ENCODE results near the gene PDE4D. TPM values are rescaled to one million over a fixed set of nuclear protein-coding genes. Genes with fewer than 3 reads are reported as not detected.

The PDE4D gene
- total RNA-seq, 1 experiment from 2014 or later = 2.1 TPM

GRCh38 chr5:59279979-59280378, 613.5 kb downstream of the PDE4D start:
- H2BK20ac ChIP-seq (ENCODE audit: low read depth, low read length, poor library complexity, severe bottlenecking) = no peak overlapping the region
- no peak for DNase-seq

More at GRCh38 chr5:59279979-59280378, 613.5 kb downstream of the PDE4D start:
- no peak overlapping the region for H2BK120ac ChIP-seq (ENCODE audit: low read depth, low read length, poor library complexity, severe bottlenecking)
- no peaks in the 10 kb centered on the region for H3K27me3 ChIP-seq (ENCODE audit: insufficient read depth, low read length)
- no peak overlapping the region for H3T11ph ChIP-seq (ENCODE audit: low read length)
- no peak overlapping the region for H2BK12ac ChIP-seq (ENCODE audit: insufficient read length, low read depth, low read length)
- Mint-ChIP-seq H3K36me3 (ENCODE audit: insufficient read depth in 1 of 3, low read depth in 3 of 3) (no peaks in the 10 kb centered on the region), H3K4me3 (no peak overlapping the region), H3K27me3 (ENCODE audit: low read depth) (peaks cover 5% of the 10 kb centered on the region), H3K9me3 (no peaks in the 10 kb centered on the region), H3K4me1 (peaks cover 10 to 14% of the 10 kb centered on the region in 2 experiments), H3K27ac (no peak overlapping the region)
- no peak overlapping the region for H3K23ac ChIP-seq (ENCODE audit: insufficient read length, low read depth, low read length)
- H3K14ac ChIP-seq (ENCODE audit: insufficient read depth, low read length) = no peak overlapping the region
- peaks cover 6% of the 10 kb centered on the region for H3K23me2 ChIP-seq (ENCODE audit: insufficient read length, low read depth, low read length, poor library complexity, severe bottlenecking)
- WGBS (ENCODE audit: extremely low coverage, insufficient read length, low lambda C conversion rate) = no CpG with 5 or more reads among the region's 2 CpGs
- H4K91ac ChIP-seq (ENCODE audit: insufficient read length, low read depth, low read length) = no peak overlapping the region
- no peaks in the 10 kb centered on the region for H3K79me2 ChIP-seq (ENCODE audit: insufficient read depth, low read length)
- no peak overlapping the region for H2BK15ac ChIP-seq (ENCODE audit: low read depth, low read length)
- H3K18ac ChIP-seq (ENCODE audit: insufficient read length, low read depth, low read length) = no peak overlapping the region
- no peak overlapping the region for H3K27ac ChIP-seq (ENCODE audit: insufficient read length, low read depth, low read length)
- H2BK5ac ChIP-seq (ENCODE audit: insufficient read length, low read length) = no peak overlapping the region
- H4K20me1 ChIP-seq (ENCODE audit: control insufficient read depth, insufficient read depth, insufficient read length) = no peaks in the 10 kb centered on the region
- H2AK5ac ChIP-seq (ENCODE audit: insufficient read length, low read length) = no peak overlapping the region
- H3K56ac ChIP-seq (ENCODE audit: insufficient read length, low read depth, low read length) = no peak overlapping the region
- no peaks in the 10 kb centered on the region for H3K4me1 ChIP-seq (ENCODE audit: insufficient read depth, low read length)
- no peaks in the 10 kb centered on the region for H3K79me1 ChIP-seq (ENCODE audit: insufficient read depth, low read depth, low read length, poor library complexity, severe bottlenecking)
- TF ChIP-seq, protein P1, sequence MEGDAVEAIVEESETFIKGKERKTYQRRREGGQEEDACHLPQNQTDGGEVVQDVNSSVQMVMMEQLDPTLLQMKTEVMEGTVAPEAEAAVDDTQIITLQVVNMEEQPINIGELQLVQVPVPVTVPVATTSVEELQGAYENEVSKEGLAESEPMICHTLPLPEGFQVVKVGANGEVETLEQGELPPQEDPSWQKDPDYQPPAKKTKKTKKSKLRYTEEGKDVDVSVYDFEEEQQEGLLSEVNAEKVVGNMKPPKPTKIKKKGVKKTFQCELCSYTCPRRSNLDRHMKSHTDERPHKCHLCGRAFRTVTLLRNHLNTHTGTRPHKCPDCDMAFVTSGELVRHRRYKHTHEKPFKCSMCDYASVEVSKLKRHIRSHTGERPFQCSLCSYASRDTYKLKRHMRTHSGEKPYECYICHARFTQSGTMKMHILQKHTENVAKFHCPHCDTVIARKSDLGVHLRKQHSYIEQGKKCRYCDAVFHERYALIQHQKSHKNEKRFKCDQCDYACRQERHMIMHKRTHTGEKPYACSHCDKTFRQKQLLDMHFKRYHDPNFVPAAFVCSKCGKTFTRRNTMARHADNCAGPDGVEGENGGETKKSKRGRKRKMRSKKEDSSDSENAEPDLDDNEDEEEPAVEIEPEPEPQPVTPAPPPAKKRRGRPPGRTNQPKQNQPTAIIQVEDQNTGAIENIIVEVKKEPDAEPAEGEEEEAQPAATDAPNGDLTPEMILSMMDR (conservative IDR thresholded peaks at IDR 0.05) = no peak
- H4K8ac ChIP-seq (replicated peaks; ENCODE audit: insufficient read length, low read depth, low read length) = no peak overlapping the region
- H3K4ac ChIP-seq (ENCODE audit: low read depth, low read length) = no peak overlapping the region
- H3K9ac ChIP-seq (ENCODE audit: extremely low read depth, insufficient read length, low read length) = no peak overlapping the region
- no peaks in the 10 kb centered on the region for H3K9me3 ChIP-seq (ENCODE audit: control insufficient read depth, low read depth, low read length)
- no peak overlapping the region for H4K5ac ChIP-seq (ENCODE audit: insufficient read length, low read depth, low read length)
- H2AFZ ChIP-seq (ENCODE audit: low read length) = no peak overlapping the region
- no peak overlapping the region for H3K4me2 ChIP-seq (ENCODE audit: insufficient read depth, insufficient read length, low read length)
